Calu3 (cell line): ENCODE measurements around the gene RPL38. TPM values are rescaled to one million over a fixed set of nuclear protein-coding genes. Genes with fewer than 3 reads are reported as not detected.

Experiments
- BruUV-seq: library from RNA; stranded (reverse); fragments of 400-500 nt; replicated peaks from 2 replicates; lab custom pipeline; 2021; lab: Mats Ljungman, UMichigan
- CTCF ChIA-PET: fragments of 300-600 bp; sonication (Branson Sonifier 250); formaldehyde crosslinking; loops from one replicate; lab custom pipeline; 2022; ENCODE audit warnings: antibody characterized with exemption; lab: Charles Lee
- DNase-seq: peaks from one replicate; pipeline ENCODE4 v3.0.0; 2022
- H3K27ac Mint-ChIP-seq: one replicate; pipeline ENCODE4 v1.8.0; 2022; ENCODE audit warnings: mixed read lengths; ENCODE audit not compliant: unreplicated experiment
- H3K27me3 Mint-ChIP-seq: one replicate; pipeline ENCODE4 v1.8.0; 2022; ENCODE audit warnings: mixed read lengths; ENCODE audit not compliant: unreplicated experiment
- H3K36me3 Mint-ChIP-seq: one replicate; pipeline ENCODE4 v1.8.0; 2022; ENCODE audit warnings: mild to moderate bottlenecking, moderate library complexity, mixed read lengths; ENCODE audit not compliant: insufficient read depth, unreplicated experiment
- H3K4me1 Mint-ChIP-seq: one replicate; pipeline ENCODE4 v1.8.0; 2022; ENCODE audit warnings: mild to moderate bottlenecking, low read depth, mixed read lengths; ENCODE audit not compliant: unreplicated experiment
- H3K4me3 Mint-ChIP-seq: one replicate; pipeline ENCODE4 v1.8.0; 2022; ENCODE audit warnings: mild to moderate bottlenecking, low read depth, moderate library complexity, mixed read lengths; ENCODE audit not compliant: unreplicated experiment
- H3K9me3 Mint-ChIP-seq: one replicate; pipeline ENCODE4 v1.8.0; 2022; ENCODE audit warnings: low read depth, mixed read lengths; ENCODE audit not compliant: unreplicated experiment
- CTCF ChIP-seq: fragments of 200-600 bp; IDR thresholded peaks from one replicate; pipeline ENCODE4 v1.8.0; 2022; ENCODE audit warnings: antibody characterized with exemption; ENCODE audit not compliant: unreplicated experiment
- intact Hi-C: fragments of 100-400 bp; cut with micrococcal nuclease; formaldehyde crosslinking; loops from one replicate; pipeline ENCODE4 v1.10.0; 2022; ENCODE audit not compliant: unreplicated experiment
- total RNA-seq: library from RNA; stranded (reverse); gene quantifications from 2 replicates; pipeline ENCODE4 v1.2.3, GENCODE V29; 2022

Gene RPL38
- total RNA-seq, 1 experiment from 2014 or later: 725 TPM

GRCh38 chr17:74163271-74163821 lies 40.1 kb upstream of the RPL38 start:
- intact Hi-C loops: no loop called here
- TF ChIP-seq CTCF: no peak
- H3K27ac Mint-ChIP-seq: no peak overlapping the region
- H3K9me3 Mint-ChIP-seq: no peaks in the 10 kb centered on the region
- H3K27me3 Mint-ChIP-seq: peaks cover 63% of the 10 kb centered on the region
- CTCF ChIA-PET: interaction anchor here (0.6 kb wide), 1 partner anchor 80 kb away, joined by 3 read pairs; no protein-coding TSS in a partner anchor
- H3K4me3 Mint-ChIP-seq: no peak overlapping the region
- BruUV-seq: no TSS peak
- H3K36me3 Mint-ChIP-seq: no peaks in the 10 kb centered on the region
- no peaks in the 10 kb centered on the region for H3K4me1 Mint-ChIP-seq
- DNase-seq: no peak

DNA sequence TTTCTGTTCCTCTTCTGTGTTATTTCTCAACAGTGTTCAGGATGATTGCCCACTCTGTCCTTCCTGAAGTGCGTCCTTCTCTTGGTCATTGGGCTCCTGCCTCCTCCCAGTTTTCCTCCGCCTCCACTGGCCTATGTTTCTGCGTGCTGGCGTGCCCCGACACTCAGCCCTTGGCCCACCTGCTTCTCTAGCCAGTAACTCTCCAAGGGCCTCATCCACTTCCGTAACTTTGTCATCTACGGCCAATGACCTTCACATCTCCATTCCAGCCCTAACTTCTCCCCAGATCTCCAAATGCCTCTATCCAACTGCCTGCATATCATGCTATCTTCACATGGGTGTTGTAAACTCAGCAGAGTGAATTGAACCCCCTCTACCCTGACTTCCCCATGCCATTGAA lies 39.6 kb upstream of the RPL38 start:
- Mint-ChIP-seq H3K27me3 (peaks cover 61% of the 10 kb centered on the region), H3K27ac (no peak overlapping the region), H3K4me3 (no peak overlapping the region), H3K4me1 (no peaks in the 10 kb centered on the region), H3K36me3 (no peaks in the 10 kb centered on the region), H3K9me3 (no peaks in the 10 kb centered on the region)
- intact Hi-C loops: no loop called here
- no TSS peak for BruUV-seq
- CTCF ChIA-PET: interaction anchor here (0.6 kb wide), 1 partner anchor 80 kb away, joined by 3 read pairs; no protein-coding TSS in a partner anchor
- no peak for DNase-seq
- no peak for TF ChIP-seq CTCF

DNA sequence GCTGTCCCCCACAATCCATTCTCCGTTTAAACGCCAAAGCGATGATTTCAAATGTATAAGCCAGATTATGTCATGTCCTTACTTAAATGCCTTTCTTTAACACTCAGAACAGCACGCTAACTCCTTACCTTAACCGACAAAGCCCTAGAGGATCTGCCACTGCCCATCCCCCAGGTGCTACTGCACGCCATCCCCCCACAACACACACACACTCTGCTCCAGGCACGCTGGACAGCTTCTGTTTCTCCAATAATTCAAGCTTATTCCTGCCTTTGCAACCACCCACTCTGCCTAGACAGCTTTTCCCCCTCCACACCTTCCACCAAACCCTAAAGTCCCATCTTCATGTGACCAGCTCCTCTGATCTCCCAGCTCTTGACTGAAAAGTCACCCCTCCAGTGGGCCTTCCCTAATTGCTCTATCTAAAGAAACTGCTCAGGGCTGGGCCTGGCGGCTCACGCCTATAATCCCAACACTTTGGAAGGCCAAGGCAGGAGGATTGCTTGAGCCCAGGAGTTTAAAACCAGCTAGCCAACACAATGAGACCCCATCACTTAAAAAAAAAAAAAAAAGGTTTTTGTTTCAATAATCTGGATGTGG lies 38.9 kb upstream of the RPL38 start:
- BruUV-seq: no TSS peak
- CTCF ChIA-PET: no interaction called here
- no peak overlapping the region for H3K27ac Mint-ChIP-seq
- no peaks in the 10 kb centered on the region for H3K4me1 Mint-ChIP-seq
- H3K27me3 Mint-ChIP-seq: peaks cover 61% of the 10 kb centered on the region
- intact Hi-C loops: no loop called here
- no peaks in the 10 kb centered on the region for H3K36me3 Mint-ChIP-seq
- DNase-seq: no peak
- no peak overlapping the region for H3K4me3 Mint-ChIP-seq
- no peaks in the 10 kb centered on the region for H3K9me3 Mint-ChIP-seq
- TF ChIP-seq CTCF: no peak

DNA sequence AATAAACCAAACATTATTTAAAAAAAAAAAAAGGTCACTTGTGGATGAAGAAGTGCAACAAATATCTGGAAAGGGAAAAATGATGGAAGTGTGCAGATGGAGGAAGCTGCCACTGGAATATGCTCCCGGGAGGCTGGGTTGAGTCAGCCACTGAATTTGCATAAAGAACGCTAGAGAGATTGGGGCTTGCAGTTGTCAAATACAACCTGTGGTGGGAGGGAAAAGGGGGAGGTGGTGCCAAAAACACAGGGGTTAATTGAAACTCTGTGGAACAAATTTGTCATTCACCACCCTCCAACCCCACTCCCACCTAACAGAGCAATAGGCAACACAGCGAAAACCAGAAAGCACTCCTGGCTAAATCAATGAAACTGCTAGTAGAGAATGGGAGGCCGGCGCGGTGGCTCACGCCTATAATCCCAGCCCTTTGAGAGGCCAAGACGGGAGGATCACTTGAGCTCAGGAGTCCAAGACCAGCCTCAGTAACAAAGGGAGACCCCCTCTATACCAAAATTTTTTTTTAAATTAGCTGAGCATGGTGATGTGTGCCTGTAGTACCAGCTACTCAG lies 37.6 kb upstream of the RPL38 start:
- BruUV-seq: no TSS peak
- no peak for TF ChIP-seq CTCF
- DNase-seq: no peak
- Mint-ChIP-seq H3K36me3 (no peaks in the 10 kb centered on the region), H3K27me3 (peaks cover 61% of the 10 kb centered on the region), H3K4me3 (no peak overlapping the region), H3K27ac (no peak overlapping the region), H3K9me3 (no peaks in the 10 kb centered on the region), H3K4me1 (no peaks in the 10 kb centered on the region)
- intact Hi-C loops: no loop called here
- CTCF ChIA-PET: interaction anchor here (0.6 to 0.7 kb wide), 2 partner anchors 41 to 675 kb away, joined by 3 read pairs; no protein-coding TSS in a partner anchor
